Activated B cell treated with CpG ODN at 0.5 μM for 24 hours (primary cell): Measurements from ENCODE around the gene PGAM4. TPM values are rescaled to one million over a fixed set of nuclear protein-coding genes. Genes with fewer than 3 reads are reported as not detected.

Experiments used
- ATAC-seq: fragments of 200-7000 bp; cut with Tn5 transposase; one replicate; pipeline ENCODE4 v1.10.0; 2021; ENCODE audit warnings: low read depth, mild to moderate bottlenecking, moderate library complexity
- CTCF ChIA-PET: fragments of 350-600 bp; sonication (Branson Sonifier 250); formaldehyde crosslinking; loops from one replicate; lab custom pipeline; 2021; ENCODE audit warnings: antibody characterized with exemption; lab: Charles Lee
- POLR2A ChIA-PET: fragments of 350-600 bp; sonication (Branson Sonifier 250); formaldehyde crosslinking; loops from one replicate; lab custom pipeline; 2021; ENCODE audit warnings: antibody characterized with exemption; lab: Charles Lee
- DNase-seq: peaks from one replicate; pipeline ENCODE4 v3.0.0; 2022
- H3K27ac Mint-ChIP-seq: one replicate; pipeline ENCODE4 v1.8.0; 2020; ENCODE audit warnings: mixed read lengths
- H3K27me3 Mint-ChIP-seq: one replicate; pipeline ENCODE4 v1.8.0; 2021; ENCODE audit warnings: mixed read lengths
- H3K36me3 Mint-ChIP-seq: one replicate; pipeline ENCODE4 v1.8.0; 2021; ENCODE audit warnings: low read depth, mixed read lengths
- H3K4me1 Mint-ChIP-seq: one replicate; pipeline ENCODE4 v1.8.0; 2021; ENCODE audit warnings: mixed read lengths
- H3K4me3 Mint-ChIP-seq: one replicate; pipeline ENCODE4 v1.8.0; 2020; ENCODE audit warnings: mild to moderate bottlenecking, mixed read lengths
- H3K9me3 Mint-ChIP-seq: one replicate; pipeline ENCODE4 v1.8.0; 2020; ENCODE audit warnings: mixed read lengths
- intact Hi-C: fragments of 100-400 bp; cut with micrococcal nuclease; formaldehyde crosslinking; loops from one replicate; pipeline ENCODE4 v1.15.1; 2024
- total RNA-seq: library from RNA; stranded (reverse); gene quantifications from 2 replicates; pipeline ENCODE4 v1.2.3, GENCODE V29; 2022
- TF ChIP-seq, protein P1 (sequence below): fragments of 200-600 bp; IDR thresholded peaks from one replicate; pipeline ENCODE4 v1.8.0; 2022; ENCODE audit warnings: antibody characterized with exemption, mild to moderate bottlenecking

Gene PGAM4
- total RNA-seq, 1 donor from 2014 or later = not detected

DNA sequence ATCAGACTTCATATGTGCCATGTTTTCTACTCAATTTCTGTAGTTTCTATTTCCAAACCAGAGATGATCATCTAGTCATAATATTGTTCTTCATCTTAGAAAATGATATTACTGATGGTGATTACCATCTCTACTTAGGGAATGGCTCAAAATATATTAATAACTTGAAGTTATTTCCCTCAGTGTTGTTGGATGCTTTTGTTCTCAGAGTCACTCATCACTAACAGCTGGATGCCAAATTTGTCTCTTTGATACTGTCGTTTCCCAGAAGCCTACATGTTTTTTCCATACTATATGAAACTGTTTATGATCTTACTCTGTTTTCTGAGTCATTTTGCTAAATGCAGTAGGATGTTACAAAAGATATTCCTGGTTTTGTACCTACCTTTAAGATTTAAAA lies 8.9 kb downstream of the PGAM4 start:
- no peaks in the 10 kb centered on the region for H3K27me3 Mint-ChIP-seq
- H3K4me1 Mint-ChIP-seq = peaks cover 17% of the 10 kb centered on the region
- POLR2A ChIA-PET = no interaction called here
- DNase-seq = no peak
- H3K27ac Mint-ChIP-seq = no peak overlapping the region
- H3K4me3 Mint-ChIP-seq = no peak overlapping the region
- H3K36me3 Mint-ChIP-seq = peaks cover 13% of the 10 kb centered on the region
- no peak for ATAC-seq
- intact Hi-C loops = no loop called here
- TF ChIP-seq, protein P1, sequence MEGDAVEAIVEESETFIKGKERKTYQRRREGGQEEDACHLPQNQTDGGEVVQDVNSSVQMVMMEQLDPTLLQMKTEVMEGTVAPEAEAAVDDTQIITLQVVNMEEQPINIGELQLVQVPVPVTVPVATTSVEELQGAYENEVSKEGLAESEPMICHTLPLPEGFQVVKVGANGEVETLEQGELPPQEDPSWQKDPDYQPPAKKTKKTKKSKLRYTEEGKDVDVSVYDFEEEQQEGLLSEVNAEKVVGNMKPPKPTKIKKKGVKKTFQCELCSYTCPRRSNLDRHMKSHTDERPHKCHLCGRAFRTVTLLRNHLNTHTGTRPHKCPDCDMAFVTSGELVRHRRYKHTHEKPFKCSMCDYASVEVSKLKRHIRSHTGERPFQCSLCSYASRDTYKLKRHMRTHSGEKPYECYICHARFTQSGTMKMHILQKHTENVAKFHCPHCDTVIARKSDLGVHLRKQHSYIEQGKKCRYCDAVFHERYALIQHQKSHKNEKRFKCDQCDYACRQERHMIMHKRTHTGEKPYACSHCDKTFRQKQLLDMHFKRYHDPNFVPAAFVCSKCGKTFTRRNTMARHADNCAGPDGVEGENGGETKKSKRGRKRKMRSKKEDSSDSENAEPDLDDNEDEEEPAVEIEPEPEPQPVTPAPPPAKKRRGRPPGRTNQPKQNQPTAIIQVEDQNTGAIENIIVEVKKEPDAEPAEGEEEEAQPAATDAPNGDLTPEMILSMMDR = no peak
- no peaks in the 10 kb centered on the region for H3K9me3 Mint-ChIP-seq
- CTCF ChIA-PET = no interaction called here

DNA sequence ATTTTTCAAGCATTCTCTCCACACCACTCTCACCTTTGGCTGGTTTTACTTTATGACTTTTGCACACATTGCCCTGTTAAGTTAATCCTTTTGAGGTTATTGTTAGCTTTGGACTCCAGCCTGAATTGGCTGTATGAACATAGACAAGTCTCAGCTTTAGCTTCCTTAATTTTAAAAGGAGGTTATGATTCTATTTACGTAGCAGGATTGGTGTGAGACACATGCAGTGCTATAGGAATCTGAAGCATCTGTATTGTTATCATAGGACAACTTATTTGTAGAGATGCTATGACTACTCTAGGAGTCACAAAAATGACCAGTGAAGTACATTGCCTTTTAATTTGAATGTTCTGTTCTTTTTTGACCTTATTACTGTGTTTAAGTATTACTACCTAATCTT lies 15.7 kb downstream of the PGAM4 start:
- H3K4me3 Mint-ChIP-seq = no peak overlapping the region
- POLR2A ChIA-PET = no interaction called here

DNA sequence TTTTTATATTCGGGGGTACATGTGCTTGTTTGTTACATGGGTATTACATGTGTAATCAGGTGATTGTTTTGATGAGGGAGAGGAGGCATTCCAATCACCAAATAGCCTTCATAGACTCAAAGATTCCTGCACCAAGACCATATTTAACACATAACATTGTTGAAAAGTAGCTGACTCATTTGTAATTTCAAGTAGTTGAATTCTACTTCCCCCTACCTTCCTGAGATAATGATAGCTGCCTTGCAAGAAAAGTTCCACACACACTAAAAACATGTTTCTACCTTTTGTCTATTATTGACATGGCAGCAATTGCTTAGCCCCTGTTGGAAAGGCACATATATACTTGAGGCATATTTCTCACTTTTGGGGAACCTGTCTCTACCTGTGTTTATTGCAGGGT lies 16.1 kb downstream of the PGAM4 start:
- TF ChIP-seq, protein P1 = no peak
- peaks cover 8% of the 10 kb centered on the region for H3K4me1 Mint-ChIP-seq
- H3K27ac Mint-ChIP-seq = no peak overlapping the region
- H3K27me3 Mint-ChIP-seq = no peaks in the 10 kb centered on the region
- CTCF ChIA-PET = no interaction called here
- peaks cover 4% of the 10 kb centered on the region for H3K36me3 Mint-ChIP-seq
- DNase-seq = no peak
- no peak overlapping the region for H3K4me3 Mint-ChIP-seq
- POLR2A ChIA-PET = no interaction called here
- ATAC-seq = no peak
- H3K9me3 Mint-ChIP-seq = no peaks in the 10 kb centered on the region
- intact Hi-C loops = no loop called here

More for the DNA sequence above, 15.7 kb downstream of the PGAM4 start:
- no peaks in the 10 kb centered on the region for H3K9me3 Mint-ChIP-seq
- intact Hi-C loops = no loop called here
- H3K27me3 Mint-ChIP-seq = no peaks in the 10 kb centered on the region
- peaks cover 6% of the 10 kb centered on the region for H3K36me3 Mint-ChIP-seq
- CTCF ChIA-PET = no interaction called here
- ATAC-seq (no peak), DNase-seq (no peak)
- no peak overlapping the region for H3K27ac Mint-ChIP-seq
- H3K4me1 Mint-ChIP-seq = peaks cover 8% of the 10 kb centered on the region
- TF ChIP-seq, protein P1 = no peak

DNA sequence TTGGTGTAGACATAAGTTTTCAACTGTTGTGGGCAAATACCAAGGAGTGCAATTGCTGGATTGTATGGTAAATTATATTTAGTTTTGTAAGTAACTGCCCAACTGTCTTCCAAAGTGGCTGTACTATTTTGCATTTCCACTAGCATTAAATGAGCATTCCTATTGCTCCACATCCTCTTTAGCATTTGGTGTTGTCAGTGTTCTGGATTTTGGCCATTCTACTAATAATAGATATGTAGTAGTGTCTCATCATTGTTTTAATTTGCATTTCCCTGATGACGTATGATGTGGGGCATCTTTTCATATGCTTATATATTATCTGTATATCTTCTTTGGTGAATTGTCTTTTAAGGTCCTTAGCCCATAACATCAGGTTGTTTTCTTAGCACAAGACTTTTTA lies 17.3 kb downstream of the PGAM4 start:
- Mint-ChIP-seq H3K4me1 (peaks cover 6% of the 10 kb centered on the region), H3K27ac (no peak overlapping the region), H3K27me3 (no peaks in the 10 kb centered on the region), H3K4me3 (no peak overlapping the region), H3K9me3 (no peaks in the 10 kb centered on the region), H3K36me3 (no peaks in the 10 kb centered on the region)
- DNase-seq (no peak), ATAC-seq (no peak)
- CTCF ChIA-PET = no interaction called here
- intact Hi-C loops = no loop called here
- POLR2A ChIA-PET = no interaction called here
- TF ChIP-seq, protein P1 = no peak

DNA sequence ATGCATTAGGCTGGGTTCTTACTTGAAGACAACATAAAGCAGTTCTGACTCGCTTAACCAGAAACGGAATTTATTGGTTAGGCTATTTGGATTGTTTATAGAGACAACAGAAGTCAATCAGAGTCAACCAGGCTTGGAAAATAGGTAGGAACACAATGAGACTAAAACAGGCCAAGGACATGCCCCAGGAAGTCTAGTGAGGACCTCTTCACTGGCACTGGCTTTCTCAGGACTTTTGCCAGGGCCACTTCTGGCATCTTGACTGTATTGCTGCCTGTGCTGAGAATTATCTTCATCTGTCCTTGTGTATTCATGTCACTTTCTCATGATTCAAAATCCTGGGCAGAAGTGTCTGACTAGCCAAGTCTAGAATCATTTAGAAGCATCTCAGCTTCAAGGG lies 19.6 kb downstream of the PGAM4 start:
- H3K36me3 Mint-ChIP-seq = no peaks in the 10 kb centered on the region
- intact Hi-C loops = no loop called here
- no peak overlapping the region for H3K4me3 Mint-ChIP-seq
- H3K27me3 Mint-ChIP-seq = no peaks in the 10 kb centered on the region
- peaks cover 6% of the 10 kb centered on the region for H3K4me1 Mint-ChIP-seq
- no peaks in the 10 kb centered on the region for H3K9me3 Mint-ChIP-seq
- H3K27ac Mint-ChIP-seq = no peak overlapping the region
- CTCF ChIA-PET = no interaction called here
- DNase-seq (no peak), ATAC-seq (no peak)
- TF ChIP-seq, protein P1 = no peak
- POLR2A ChIA-PET = interaction anchor here (0.6 kb wide), 1 partner anchor 302 kb away, joined by 6 read pairs; no protein-coding TSS in a partner anchor
